NCI-H1092 (cell line): ENCODE data around the gene DNASE1L1.

Experiments
- DNase-seq: peaks from one replicate; lab custom pipeline; 2025; lab: John Stamatoyannopoulos, UW

DNASE1L1 gene

GRCh38 chrX:154382483-154383069, 26.5 kb downstream of the DNASE1L1 start:
- DNase-seq, result no peak

DNA sequence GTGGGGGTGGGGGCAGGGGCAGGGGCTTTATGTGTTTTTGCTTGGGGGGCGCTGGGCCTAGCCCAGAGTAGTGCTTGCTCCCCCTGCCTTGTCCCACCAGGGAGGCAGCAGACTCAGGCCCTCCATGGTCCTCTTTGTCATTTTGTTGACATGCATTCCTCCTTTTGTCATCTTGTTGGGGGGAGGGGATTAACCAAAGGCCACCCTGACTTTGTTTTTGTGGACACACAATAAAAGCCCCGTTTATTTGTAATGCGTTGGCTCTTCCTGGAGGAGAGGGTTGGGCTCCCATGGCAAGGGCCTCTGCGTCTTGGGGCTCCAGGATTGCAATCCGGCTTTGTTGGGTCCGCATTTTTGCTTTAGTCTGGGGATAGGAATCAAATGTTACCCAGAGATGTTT, 27.8 kb downstream of the DNASE1L1 start:
- DNase-seq, result no peak

DNA sequence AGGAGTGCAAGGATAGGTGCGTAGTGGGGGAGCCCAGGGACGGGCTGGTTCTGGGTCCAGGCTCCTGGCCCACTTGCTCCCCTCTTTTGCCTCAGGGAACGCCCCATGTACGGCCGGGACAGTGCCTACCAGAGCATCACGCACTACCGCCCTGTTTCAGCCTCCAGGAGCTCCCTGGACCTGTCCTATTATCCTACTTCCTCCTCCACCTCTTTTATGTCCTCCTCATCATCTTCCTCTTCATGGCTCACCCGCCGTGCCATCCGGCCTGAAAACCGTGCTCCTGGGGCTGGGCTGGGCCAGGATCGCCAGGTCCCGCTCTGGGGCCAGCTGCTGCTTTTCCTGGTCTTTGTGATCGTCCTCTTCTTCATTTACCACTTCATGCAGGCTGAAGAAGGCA, 28.3 kb downstream of the DNASE1L1 start:
- DNase-seq, result no peak

- no peak for DNase-seq
These were observed 28.9 kb downstream of the DNASE1L1 start for GRCh38 chrX:154380153-154380552.

DNA sequence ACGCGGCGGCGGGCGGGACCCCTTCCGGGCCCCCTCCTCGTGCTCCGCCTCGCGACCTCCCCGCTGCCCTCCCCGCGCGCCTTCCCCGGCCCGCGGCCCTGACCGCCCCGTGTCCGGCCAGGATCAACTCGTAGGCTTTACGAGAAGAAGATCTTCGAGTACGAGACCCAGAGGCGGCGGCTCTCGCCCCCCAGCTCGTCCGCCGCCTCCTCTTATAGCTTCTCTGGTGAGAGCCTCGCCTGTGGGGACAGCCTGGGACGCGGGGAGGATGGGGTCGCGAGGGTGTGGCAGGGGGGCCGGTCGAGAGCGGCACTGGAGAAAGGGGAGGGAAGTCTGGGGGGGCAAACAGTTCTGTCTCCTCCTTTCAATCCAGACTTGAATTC, 29.5 kb downstream of the DNASE1L1 start:
- DNase-seq, result no peak

- peak; percentile 99 for DNase-seq
These were observed 30.1 kb downstream of the DNASE1L1 start, which contains the start of gene EMD for GRCh38 chrX:154378799-154379568. Gene EMD (plus strand): TSS chrX:154379295. CDS start chrX:154379485, 190 bp downstream.

GRCh38 chrX:154378059-154378798, 30.8 kb downstream of the DNASE1L1 start:
- DNase-seq, result peak; percentile 43

DNA sequence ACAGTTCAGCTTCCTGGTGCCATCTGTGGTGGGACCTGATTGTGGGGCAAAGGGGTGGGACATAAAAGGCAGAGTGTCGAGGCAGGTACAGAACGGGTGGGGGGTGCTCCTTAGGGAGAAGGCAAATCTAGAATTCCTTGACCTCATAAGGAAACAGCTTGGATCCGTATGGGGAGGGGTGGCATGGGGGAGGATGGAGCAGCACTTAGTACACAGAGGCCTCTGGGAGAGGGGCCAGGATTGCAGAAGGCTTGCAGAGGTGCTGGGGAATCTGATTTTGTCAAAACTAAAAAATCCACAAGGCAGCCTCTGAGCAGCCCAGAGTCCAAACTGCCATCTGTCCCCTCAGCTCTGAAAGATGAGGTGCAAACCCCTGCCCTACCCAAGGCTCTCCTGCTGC, 32.3 kb downstream of the DNASE1L1 start:
- DNase-seq, result no peak

- no peak for DNase-seq
These were observed 33.9 kb downstream of the DNASE1L1 start for GRCh38 chrX:154375156-154375504.

- DNase-seq, result peak; percentile 31
These were observed 34.5 kb downstream of the DNASE1L1 start, which contains the start of gene FLNA for GRCh38 chrX:154374313-154375155. Gene FLNA (minus strand): TSS chrX:154374634. CDS start chrX:154371245, 3,389 bp downstream.

GRCh38 chrX:154373340-154374306, 35.4 kb downstream of the DNASE1L1 start:
- DNase-seq, result peak; percentile 55

DNA sequence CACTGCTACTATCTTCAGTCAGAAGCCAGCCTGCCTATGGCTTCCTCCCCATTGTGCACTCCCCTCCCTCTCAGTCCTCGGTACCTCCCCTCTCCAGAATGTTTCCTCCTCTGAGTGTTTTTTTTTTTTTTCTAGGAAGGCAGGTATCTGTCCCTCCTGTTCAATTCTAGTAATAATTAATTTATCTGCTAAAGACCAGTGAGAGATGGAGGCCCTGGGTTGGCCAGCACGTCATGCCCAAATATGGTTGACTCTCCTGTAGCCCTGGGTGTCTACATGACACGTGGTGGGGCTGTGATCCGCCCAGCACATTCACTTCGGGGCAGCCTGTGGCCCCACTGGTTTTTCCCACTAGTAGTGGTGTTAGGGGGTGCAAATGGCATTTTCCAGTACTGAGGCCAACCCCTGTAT, 36.4 kb downstream of the DNASE1L1 start:
- DNase-seq, result no peak

GRCh38 chrX:154371789-154372300, 37.2 kb downstream of the DNASE1L1 start:
- no peak for DNase-seq

GRCh38 chrX:154371017-154371788, 37.9 kb downstream of the DNASE1L1 start:
- DNase-seq, result peak; percentile 86

- DNase-seq, result peak; percentile 32
These were observed 38.6 kb downstream of the DNASE1L1 start for GRCh38 chrX:154370300-154371016.

DNA sequence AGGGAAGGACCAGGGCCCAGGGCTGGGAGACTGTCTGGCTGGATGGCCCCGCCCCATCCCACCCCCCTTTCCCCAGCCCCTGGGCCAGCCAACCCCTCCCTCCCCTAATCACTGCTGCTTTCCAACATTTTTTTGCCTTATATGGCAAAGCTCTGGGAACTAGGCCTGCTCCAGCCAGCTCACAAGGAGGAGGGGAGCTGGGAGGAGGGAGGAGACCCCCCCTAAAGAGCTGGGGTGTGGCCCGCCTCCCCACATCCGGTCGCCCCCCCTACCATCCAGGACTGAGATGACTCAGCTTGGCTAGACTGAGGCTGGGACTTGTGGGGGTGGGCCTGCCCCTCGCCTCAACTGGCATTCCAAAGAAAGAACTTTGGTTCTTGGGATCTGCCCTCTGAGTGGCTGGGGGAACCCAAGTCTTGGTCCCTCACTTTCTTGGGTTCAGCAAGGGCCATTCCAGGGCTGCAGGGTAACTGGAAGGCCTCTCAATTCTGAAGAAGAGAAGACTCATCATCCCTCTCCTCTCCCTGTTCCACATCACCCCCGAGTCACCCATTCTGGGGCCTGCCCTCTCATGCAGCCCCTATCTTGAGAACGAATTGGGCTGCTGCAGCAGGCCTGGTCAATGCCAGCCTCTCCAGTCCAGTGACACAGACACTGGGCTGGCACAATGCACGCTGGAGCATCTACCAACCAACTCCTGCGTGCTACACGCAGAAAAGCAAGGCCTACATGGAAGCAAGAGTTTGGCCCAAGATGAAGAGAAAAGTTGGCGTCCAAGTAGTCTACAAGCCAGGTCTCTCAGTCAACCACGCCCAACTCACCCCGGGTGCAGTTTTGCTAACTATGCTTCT, 39.4 kb downstream of the DNASE1L1 start:
- no peak for DNase-seq

DNA sequence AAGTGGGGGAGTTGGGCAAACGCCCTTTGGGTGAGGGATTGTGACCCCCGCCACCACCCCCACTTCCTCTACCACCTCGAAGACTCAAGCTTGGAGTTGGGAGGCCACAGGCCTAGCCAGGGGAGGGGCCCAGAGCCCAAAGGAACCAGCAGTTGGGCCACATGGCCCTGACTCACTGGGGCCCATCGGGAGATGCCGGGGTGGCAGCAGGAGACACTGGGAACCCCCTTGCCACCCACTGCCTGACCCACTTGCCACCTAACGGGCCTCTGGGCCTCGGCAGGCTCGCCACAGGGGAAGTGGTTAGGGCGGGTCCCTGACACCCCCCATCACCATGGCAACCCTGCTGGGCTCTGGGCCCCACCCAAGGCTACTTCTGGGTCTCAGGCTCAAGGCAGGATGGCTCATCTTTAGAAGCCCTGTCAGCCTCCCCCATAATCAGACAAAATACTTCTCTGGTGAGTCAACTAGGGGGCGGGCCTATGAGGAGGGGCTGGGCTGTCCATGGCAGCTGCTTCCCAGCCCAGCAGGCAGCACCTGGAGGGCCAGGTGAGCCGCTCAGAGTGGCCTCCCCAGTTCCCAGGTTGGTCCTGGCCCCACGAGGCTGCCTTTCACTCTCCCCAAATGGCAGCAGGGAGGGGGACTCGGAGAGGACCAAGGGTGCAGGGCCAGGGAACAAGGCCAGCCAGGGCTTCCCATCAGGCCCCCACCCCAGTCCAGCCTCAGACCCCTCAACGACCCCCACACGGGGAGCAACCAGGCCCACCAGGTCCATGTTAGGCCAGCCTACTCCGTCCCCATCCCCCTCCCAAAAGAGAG, 40.2 kb downstream of the DNASE1L1 start:
- DNase-seq, result no peak
